Measurements from ENCODE around the gene STXBP3. TPM values are rescaled to one million over a fixed set of nuclear protein-coding genes. Genes with fewer than 3 reads are reported as not detected.

Gene STXBP3
- total RNA-seq, 1 experiment from 2014 or later: 49.3 TPM

- DNase-seq (ENCODE audit: low read depth): no peak
Measured at GRCh38 chr1:108842525-108843181, 96.2 kb downstream of the STXBP3 start.

- DNase-seq (ENCODE audit: low read depth): no peak
Measured at GRCh38 chr1:108843390-108844137, 97.1 kb downstream of the STXBP3 start.

- no peak for DNase-seq (ENCODE audit: low read depth)
Measured at GRCh38 chr1:108845446-108845845, 99.0 kb downstream of the STXBP3 start.

- no peak for DNase-seq (ENCODE audit: low read depth)
Measured at GRCh38 chr1:108845991-108846390, 99.5 kb downstream of the STXBP3 start.

- DNase-seq (ENCODE audit: low read depth): peak; percentile 29
Measured at GRCh38 chr1:108847494-108847893, 101.0 kb downstream of the STXBP3 start.

- peak; percentile 34 for DNase-seq (ENCODE audit: low read depth)
Measured at GRCh38 chr1:108848806-108849205, 102.3 kb downstream of the STXBP3 start.

GRCh38 chr1:108850929-108851328, 104.5 kb downstream of the STXBP3 start:
- no peak for DNase-seq (ENCODE audit: low read depth)

GRCh38 chr1:108851567-108851966, 105.1 kb downstream of the STXBP3 start:
- DNase-seq (ENCODE audit: low read depth): no peak

GRCh38 chr1:108852221-108852975, 105.9 kb downstream of the STXBP3 start:
- DNase-seq (ENCODE audit: low read depth): peak; percentile 29

GRCh38 chr1:108854221-108855019, 107.9 kb downstream of the STXBP3 start:
- peak; percentile 54 for DNase-seq (ENCODE audit: low read depth)

GRCh38 chr1:108856994-108857393, 110.5 kb downstream of the STXBP3 start, which contains the start of gene AKNAD1:
TSS of gene AKNAD1 (minus strand) at chr1:108857094. CDS start at chr1:108852664, 4,430 bp downstream.
- DNase-seq (ENCODE audit: low read depth): no peak

- peak; percentile 77 for DNase-seq (ENCODE audit: low read depth)
Measured at GRCh38 chr1:108858230-108858950, 111.9 kb downstream of the STXBP3 start.

Other genes starting within 250 kb of the STXBP3 start
- 16.1 and 16.7 TPM in 2 replicates for gene EEIG2, start 186.6 kb upstream of the STXBP3 start, total RNA-seq (2014; rRNA removed)
- 0.17 TPM in 1 of 2 replicates, not detected in the other for gene HENMT1, start 85.6 kb upstream of the STXBP3 start, total RNA-seq (2014; rRNA removed)
- gene PRPF38B, start 54.4 kb upstream of the STXBP3 start, total RNA-seq (2014; rRNA removed): 13.1 and 15.9 TPM in 2 replicates
- gene FNDC7, start 33.8 kb upstream of the STXBP3 start, total RNA-seq (2014; rRNA removed): not detected in 2 replicates
- 0.58 and 2.7 TPM in 2 replicates for gene AKNAD1, start 110.4 kb downstream of the STXBP3 start, total RNA-seq (2014; rRNA removed)
- gene GPSM2, start 130.3 kb downstream of the STXBP3 start, total RNA-seq (2014; rRNA removed): 89.8 and 107 TPM in 2 replicates
- gene CLCC1, start 216.8 kb downstream of the STXBP3 start, total RNA-seq (2014; rRNA removed): 19.4 and 21.4 TPM in 2 replicates